Mesenchymal stem cell (in vitro differentiated cells and primary cell): ENCODE data around the gene MED15.

Experiments
- DNase-seq: peaks from one replicate; pipeline ENCODE4 v3.0.0-alpha.2; 2013
- H2AFZ ChIP-seq: one replicate; pipeline ENCODE4 v1.6.1; 2013; ENCODE audit warnings: low read depth, mild to moderate bottlenecking, control low read depth, inconsistent platforms, low read length, moderate library complexity
- H2AK5ac ChIP-seq: 2 replicates; pipeline ENCODE4 v1.6.1; 2013; ENCODE audit warnings: low read length, moderate library complexity, mild to moderate bottlenecking, inconsistent platforms; ENCODE audit not compliant: severe bottlenecking
- H2BK120ac ChIP-seq: one replicate; pipeline ENCODE4 v1.6.1; 2013; ENCODE audit warnings: low read depth, mild to moderate bottlenecking, inconsistent platforms, low read length, moderate library complexity
- H2BK12ac ChIP-seq, 2 experiments: one replicate each; pipeline ENCODE4 v1.6.1; 2013; ENCODE audit warnings: inconsistent platforms in 2 of 2, low read length in 2 of 2, mild to moderate bottlenecking in 2 of 2, moderate library complexity in 2 of 2, control low read depth in 1 of 2
- H2BK15ac ChIP-seq: one replicate; pipeline ENCODE4 v1.6.1; 2013; ENCODE audit warnings: mild to moderate bottlenecking, low read depth, inconsistent platforms; ENCODE audit not compliant: poor library complexity, severe bottlenecking
- H2BK5ac ChIP-seq: 2 replicates; pipeline ENCODE4 v1.6.1; 2013; ENCODE audit warnings: low read depth, mild to moderate bottlenecking, low read length, control low read depth, inconsistent platforms; ENCODE audit not compliant: poor library complexity, severe bottlenecking
- H3K14ac ChIP-seq, 2 experiments: one replicate each; pipeline ENCODE4 v1.6.1; 2013; ENCODE audit warnings: inconsistent platforms in 2 of 2, low read length in 2 of 2, control low read depth in 1 of 2, mild to moderate bottlenecking in 1 of 2, moderate library complexity in 1 of 2
- H3K18ac ChIP-seq, 2 experiments: one replicate each; pipeline ENCODE4 v1.6.1; 2013; ENCODE audit warnings: inconsistent platforms in 2 of 2, low read length in 2 of 2, control low read depth in 1 of 2, low read depth in 1 of 2, mild to moderate bottlenecking in 1 of 2
- H3K23ac ChIP-seq, 2 experiments: one replicate each; pipeline ENCODE4 v1.6.1; 2013; ENCODE audit warnings: inconsistent platforms in 2 of 2, low read length in 2 of 2, mild to moderate bottlenecking in 2 of 2, moderate library complexity in 2 of 2, control low read depth in 1 of 2
- H3K27ac ChIP-seq: 2 replicates; pipeline ENCODE4 v1.5.1; 2013; ENCODE audit warnings: mild to moderate bottlenecking, moderate library complexity, low read length, control low read depth, inconsistent platforms; ENCODE audit not compliant: poor library complexity, severe bottlenecking
- H3K27me3 ChIP-seq, 2 experiments: 2 replicates each; pipeline versions ENCODE4 v1.6.1 to v1.7.0; 2013; ENCODE audit warnings: low read length in 2 of 2, mild to moderate bottlenecking in 2 of 2, moderate library complexity in 2 of 2, control low read depth in 1 of 2, inconsistent platforms in 1 of 2; ENCODE audit not compliant: control insufficient read depth in 1 of 2, insufficient read depth in 1 of 2
- H3K36me3 ChIP-seq, 2 experiments: 2 replicates each; pipeline versions ENCODE4 v1.6.1 to v1.7.0; 2013; ENCODE audit warnings: low read length in 2 of 2, control low read depth in 1 of 2, inconsistent platforms in 1 of 2, low read depth in 1 of 2, mild to moderate bottlenecking in 1 of 2; ENCODE audit not compliant: insufficient read depth in 2 of 2, control insufficient read depth in 1 of 2
- H3K4ac ChIP-seq, 2 experiments: one replicate each; pipeline ENCODE4 v1.6.1; 2013; ENCODE audit warnings: inconsistent platforms in 2 of 2, low read length in 2 of 2, mild to moderate bottlenecking in 2 of 2, moderate library complexity in 2 of 2, control low read depth in 1 of 2, low read depth in 1 of 2
- H3K4me1 ChIP-seq: 2 replicates; pipeline ENCODE4 v1.6.1; 2013; ENCODE audit warnings: low read depth, low read length, control low read depth; ENCODE audit not compliant: control insufficient read depth, insufficient read depth
- H3K4me2 ChIP-seq: 2 replicates; pipeline ENCODE4 v1.6.1; 2013; ENCODE audit warnings: low read length, mild to moderate bottlenecking, inconsistent platforms; ENCODE audit not compliant: poor library complexity, severe bottlenecking
- H3K4me3 ChIP-seq, 2 experiments: 2 replicates each; pipeline versions ENCODE4 v1.5.1 to v1.7.0; 2013; ENCODE audit warnings: low read length in 2 of 2, mild to moderate bottlenecking in 2 of 2, control low read depth in 1 of 2, low read depth in 1 of 2; ENCODE audit not compliant: insufficient read depth in 1 of 2
- H3K79me1 ChIP-seq: replicated peaks from 2 replicates; pipeline ENCODE4 v1.6.1; 2013; ENCODE audit warnings: mild to moderate bottlenecking, control low read depth, low read length, inconsistent platforms; ENCODE audit not compliant: poor library complexity, severe bottlenecking
- H3K9ac ChIP-seq: 2 replicates; pipeline ENCODE4 v1.7.0; 2013; ENCODE audit warnings: mild to moderate bottlenecking, low read length, moderate library complexity
- H3K9me3 ChIP-seq: 2 replicates; pipeline ENCODE4 v1.7.0; 2013; ENCODE audit warnings: mild to moderate bottlenecking, low read length; ENCODE audit not compliant: control insufficient read depth
- H4K8ac ChIP-seq: one replicate; pipeline ENCODE4 v1.6.1; 2013; ENCODE audit warnings: inconsistent platforms, mild to moderate bottlenecking, low read length, moderate library complexity
- H4K91ac ChIP-seq: one replicate; pipeline ENCODE4 v1.6.1; 2013; ENCODE audit warnings: mild to moderate bottlenecking, low read length, inconsistent platforms
- WGBS: methylation state at CpG from one replicate; pipeline ENCODE4 v1.1.7; 2013; ENCODE audit warnings: mixed read lengths; 5-methylcytosine and 5-hydroxymethylcytosine counted together

MED15 gene

DNA sequence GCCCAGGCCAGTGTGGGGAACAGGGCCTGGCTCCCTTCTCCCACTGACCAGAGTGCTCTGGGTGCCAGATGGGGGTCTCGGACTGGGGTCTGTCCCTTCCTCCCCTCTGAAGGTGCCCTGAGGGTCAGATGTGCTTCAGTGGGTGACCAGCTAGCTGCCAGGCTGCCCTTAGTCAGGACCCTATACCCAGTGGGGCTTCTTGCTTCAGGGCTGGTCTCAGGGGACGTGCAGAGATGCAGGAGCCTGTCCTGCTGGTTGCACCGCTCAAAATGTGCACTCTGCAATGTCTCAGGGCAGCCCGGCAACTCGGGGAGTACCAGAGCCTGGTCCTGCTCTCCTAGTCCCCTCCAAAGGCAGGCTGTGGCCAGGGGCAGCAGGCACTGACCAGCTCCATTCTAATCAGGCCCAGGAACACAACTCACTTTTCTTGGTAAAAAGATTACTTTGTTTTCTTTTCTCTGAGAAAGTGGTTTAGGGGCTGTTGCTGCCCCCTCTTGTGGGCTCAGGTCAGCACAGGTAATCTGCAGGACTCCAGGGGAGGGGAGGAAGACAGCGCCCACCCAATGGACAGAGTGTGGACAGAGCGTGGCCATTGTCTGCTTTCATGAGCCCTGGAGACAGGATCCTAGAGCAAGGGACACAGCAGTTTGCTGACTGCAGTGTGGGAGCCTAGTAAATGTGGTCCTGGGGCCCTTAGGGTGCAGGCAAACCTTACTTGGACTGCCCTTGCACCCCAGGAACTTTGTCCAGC lies 80.9 kb downstream of the MED15 start:
- Histone ChIP-seq H2BK120ac (no peak overlapping the region), H3K36me3 (peaks cover 51 to 66% of the 10 kb centered on the region in 2 experiments), H2BK5ac (no peak overlapping the region), H3K18ac (no peak overlapping the region), H2BK15ac (no peak overlapping the region), H2AFZ (no peak overlapping the region), H4K8ac (no peak overlapping the region), H2BK12ac (no peak overlapping the region), H3K4me2 (no peak overlapping the region), H3K9me3 (no peaks in the 10 kb centered on the region), H3K27me3 (no peaks in the 10 kb centered on the region), H3K14ac (no peak overlapping the region), H3K23ac (no peak overlapping the region), H3K4me3 (no peak overlapping the region), H3K79me1 (peaks cover 13% of the 10 kb centered on the region), H3K27ac (no peak overlapping the region), H2AK5ac (no peak overlapping the region), H4K91ac (no peak overlapping the region), H3K9ac (no peak overlapping the region), H3K4ac (no peak overlapping the region), H3K4me1 (peaks cover 19% of the 10 kb centered on the region)
- WGBS: 97% methylated on average over 7 of the region's 7 CpGs
- DNase-seq: no peak

- H3K9ac ChIP-seq: no peak overlapping the region
- no peak overlapping the region for H2BK5ac ChIP-seq
- H2AFZ ChIP-seq: no peak overlapping the region
- no peak overlapping the region for H3K4me3 ChIP-seq
- no peak overlapping the region for H3K4ac ChIP-seq
- no peaks in the 10 kb centered on the region for H3K27me3 ChIP-seq
- no peak overlapping the region for H3K23ac ChIP-seq
- H2BK120ac ChIP-seq: no peak overlapping the region
- H4K91ac ChIP-seq: no peak overlapping the region
- peak overlapping the region; percentile 31 for H4K8ac ChIP-seq
- H3K79me1 ChIP-seq: peaks cover 7% of the 10 kb centered on the region
- peaks cover 43 to 59% of the 10 kb centered on the region in 2 experiments for H3K36me3 ChIP-seq
- H3K4me2 ChIP-seq: no peak overlapping the region
- no peak overlapping the region for H2BK12ac ChIP-seq
- H2AK5ac ChIP-seq: no peak overlapping the region
- no peak overlapping the region for H2BK15ac ChIP-seq
- DNase-seq: no peak
- 92% methylated on average over 13 of the region's 13 CpGs for WGBS
- no peaks in the 10 kb centered on the region for H3K9me3 ChIP-seq
- H3K4me1 ChIP-seq: peaks cover 19% of the 10 kb centered on the region
- no peak overlapping the region for H3K27ac ChIP-seq
- peak overlapping the region in 1 of 2 experiments; percentile 7 for H3K14ac ChIP-seq
- no peak overlapping the region for H3K18ac ChIP-seq
Observed at GRCh38 chr22:20588843-20589581, 81.6 kb downstream of the MED15 start.

DNA sequence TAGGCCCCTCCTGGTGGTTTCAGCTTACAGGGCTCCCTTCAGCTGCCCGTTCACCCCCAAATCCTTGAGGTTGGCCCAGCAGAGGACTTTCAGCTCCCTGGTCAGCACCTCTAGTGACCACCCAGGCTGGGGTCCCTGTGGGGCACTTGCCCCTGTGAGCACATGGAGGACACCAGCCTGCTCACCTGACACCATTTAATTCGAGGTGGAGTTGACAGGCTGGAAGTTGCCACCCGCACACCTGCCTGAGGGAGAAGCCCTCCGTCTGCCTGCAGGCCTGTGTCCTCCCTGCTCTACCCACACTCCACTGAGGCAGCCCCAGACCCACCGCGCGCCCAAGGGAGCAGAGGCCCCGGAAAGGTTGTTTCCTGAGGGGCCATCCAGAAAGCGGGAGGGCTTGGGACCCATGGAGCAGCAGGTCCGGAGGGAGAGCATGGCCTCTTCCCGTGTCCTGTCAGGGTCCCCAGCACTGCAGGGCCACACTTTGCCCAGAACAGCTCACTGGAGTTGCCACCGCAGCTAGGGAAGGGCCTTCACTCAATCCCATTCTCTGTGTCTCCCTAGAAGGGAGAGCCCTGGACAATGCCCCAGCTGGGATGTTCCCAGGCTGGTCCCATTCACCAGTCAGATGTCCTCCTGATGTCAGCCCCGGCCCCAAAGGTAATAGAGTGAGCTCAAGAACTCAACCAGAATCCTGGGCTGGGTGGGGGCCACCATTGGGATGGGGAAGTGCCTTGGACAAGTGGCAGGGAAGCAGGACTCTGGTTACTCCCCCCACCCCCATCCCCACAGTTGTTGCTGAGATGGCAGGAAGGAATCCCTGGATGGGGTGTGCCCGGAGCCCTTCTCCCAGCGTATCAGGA lies 82.4 kb downstream of the MED15 start:
- peaks cover 35 to 51% of the 10 kb centered on the region in 2 experiments for H3K36me3 ChIP-seq
- H2BK12ac ChIP-seq: peak overlapping the region in 1 of 2 experiments; percentile 46
- peaks cover 17% of the 10 kb centered on the region for H3K4me1 ChIP-seq
- no peak overlapping the region for H2AFZ ChIP-seq
- no peak overlapping the region for H3K18ac ChIP-seq
- peak overlapping the region in 1 of 2 experiments; percentile 36 for H3K23ac ChIP-seq
- H2BK120ac ChIP-seq: no peak overlapping the region
- no peak overlapping the region for H3K9ac ChIP-seq
- H3K4me3 ChIP-seq: no peak overlapping the region
- no peak overlapping the region for H4K91ac ChIP-seq
- no peak for DNase-seq
- no peak overlapping the region for H2BK5ac ChIP-seq
- H3K4me2 ChIP-seq: no peak overlapping the region
- peak overlapping the region in 1 of 2 experiments; percentile 7 for H3K14ac ChIP-seq
- no peak overlapping the region for H2AK5ac ChIP-seq
- no peak overlapping the region for H2BK15ac ChIP-seq
- H4K8ac ChIP-seq: no peak overlapping the region
- no peak overlapping the region for H3K27ac ChIP-seq
- peaks cover 0 to 3% of the 10 kb centered on the region in 2 experiments for H3K27me3 ChIP-seq
- H3K4ac ChIP-seq: no peak overlapping the region
- peaks cover 1% of the 10 kb centered on the region for H3K79me1 ChIP-seq
- WGBS: 92% methylated on average over 15 of the region's 15 CpGs
- no peaks in the 10 kb centered on the region for H3K9me3 ChIP-seq
